ENCODE measurements around the gene F2RL1.

F2RL1 gene

GRCh38 chr5:76808141-76808691 lies 10.6 kb upstream of the F2RL1 start:
- no peak for TF ChIP-seq ZFP30 (CRISPR knock-in tag; IDR thresholded peaks at IDR 0.05)
- TF ChIP-seq SNAI2 (CRISPR knock-in tag; IDR thresholded peaks at IDR 0.05) = no peak
- no peak for TF ChIP-seq PATZ1 (CRISPR knock-in tag; IDR thresholded peaks at IDR 0.05; ENCODE audit: borderline replicate concordance)
- no peak for TF ChIP-seq GLIS3 (CRISPR knock-in tag; IDR thresholded peaks at IDR 0.05)
- TF ChIP-seq ZC3H10 (CRISPR knock-in tag; IDR thresholded peaks at IDR 0.05) = no peak
- no peak for TF ChIP-seq ZFP3 (CRISPR knock-in tag; IDR thresholded peaks at IDR 0.05)
- no peak for TF ChIP-seq ZNF565 (CRISPR knock-in tag; conservative IDR thresholded peaks at IDR 0.05; ENCODE audit: low read depth)
- no peak for TF ChIP-seq ISL1 (CRISPR knock-in tag; IDR thresholded peaks at IDR 0.05)
- no peak for TF ChIP-seq RARB (CRISPR knock-in tag; IDR thresholded peaks at IDR 0.05)
- no peak for ATAC-seq

- ATAC-seq = no peak
- TF ChIP-seq ZC3H10 (CRISPR knock-in tag; IDR thresholded peaks at IDR 0.05) (no peak), ZNF565 (CRISPR knock-in tag; conservative IDR thresholded peaks at IDR 0.05; ENCODE audit: low read depth) (no peak), GLIS3 (CRISPR knock-in tag; IDR thresholded peaks at IDR 0.05) (no peak), CSDC2 (CRISPR knock-in tag; IDR thresholded peaks at IDR 0.05) (no peak), TCF4 (CRISPR knock-in tag; IDR thresholded peaks at IDR 0.05; ENCODE audit: borderline replicate concordance) (no peak), SNAI2 (CRISPR knock-in tag; IDR thresholded peaks at IDR 0.05) (no peak), CREB5 (CRISPR knock-in tag; IDR thresholded peaks at IDR 0.05; ENCODE audit: low read depth) (no peak), PPARA (CRISPR knock-in tag; IDR thresholded peaks at IDR 0.05; ENCODE audit: borderline replicate concordance) (no peak), ZNF8 (CRISPR knock-in tag; IDR thresholded peaks at IDR 0.05) (no peak), POU6F1 (CRISPR knock-in tag; IDR thresholded peaks at IDR 0.05; ENCODE audit: borderline replicate concordance, low read depth) (no peak), PATZ1 (CRISPR knock-in tag; IDR thresholded peaks at IDR 0.05; ENCODE audit: borderline replicate concordance) (no peak), TOX (CRISPR knock-in tag; IDR thresholded peaks at IDR 0.05; ENCODE audit: borderline replicate concordance) (no peak), TSHZ2 (CRISPR knock-in tag; IDR thresholded peaks at IDR 0.05) (no peak), ZFP3 (CRISPR knock-in tag; IDR thresholded peaks at IDR 0.05) (no peak), OSR1 (CRISPR knock-in tag; IDR thresholded peaks at IDR 0.05) (no peak), ZNF70 (CRISPR knock-in tag; IDR thresholded peaks at IDR 0.05) (no peak), ISL1 (CRISPR knock-in tag; IDR thresholded peaks at IDR 0.05) (no peak), ZFP30 (CRISPR knock-in tag; IDR thresholded peaks at IDR 0.05) (no peak), RARB (CRISPR knock-in tag; IDR thresholded peaks at IDR 0.05) (no peak), ESRRG (CRISPR knock-in tag; IDR thresholded peaks at IDR 0.05) (no peak)
These were observed 9.7 kb upstream of the F2RL1 start for GRCh38 chr5:76809141-76809540.

GRCh38 chr5:76810236-76810635 lies 8.6 kb upstream of the F2RL1 start:
- ATAC-seq = no peak
- TF ChIP-seq PATZ1 (CRISPR knock-in tag; IDR thresholded peaks at IDR 0.05; ENCODE audit: borderline replicate concordance) (no peak), TOX (CRISPR knock-in tag; IDR thresholded peaks at IDR 0.05; ENCODE audit: borderline replicate concordance) (no peak), ZFP30 (CRISPR knock-in tag; IDR thresholded peaks at IDR 0.05) (no peak), TSHZ2 (CRISPR knock-in tag; IDR thresholded peaks at IDR 0.05) (no peak), CREB5 (CRISPR knock-in tag; IDR thresholded peaks at IDR 0.05; ENCODE audit: low read depth) (no peak), PPARA (CRISPR knock-in tag; IDR thresholded peaks at IDR 0.05; ENCODE audit: borderline replicate concordance) (no peak), BACH2 (CRISPR knock-in tag; IDR thresholded peaks at IDR 0.05; ENCODE audit: borderline replicate concordance) (no peak)
